RCC 7860 (cell line): ENCODE data around the gene ATXN7L1.

ENCODE experiments used
- DNase-seq: peaks from one replicate; pipeline ENCODE4 v3.0.0-alpha.2; 2015; ENCODE audit warnings: low spot score
- FAIRE-seq: peaks from 2 replicates; lab custom pipeline; 2012; peaks lifted over from hg19 to GRCh38; lab: Jason Lieb, UNC

Gene ATXN7L1

DNA sequence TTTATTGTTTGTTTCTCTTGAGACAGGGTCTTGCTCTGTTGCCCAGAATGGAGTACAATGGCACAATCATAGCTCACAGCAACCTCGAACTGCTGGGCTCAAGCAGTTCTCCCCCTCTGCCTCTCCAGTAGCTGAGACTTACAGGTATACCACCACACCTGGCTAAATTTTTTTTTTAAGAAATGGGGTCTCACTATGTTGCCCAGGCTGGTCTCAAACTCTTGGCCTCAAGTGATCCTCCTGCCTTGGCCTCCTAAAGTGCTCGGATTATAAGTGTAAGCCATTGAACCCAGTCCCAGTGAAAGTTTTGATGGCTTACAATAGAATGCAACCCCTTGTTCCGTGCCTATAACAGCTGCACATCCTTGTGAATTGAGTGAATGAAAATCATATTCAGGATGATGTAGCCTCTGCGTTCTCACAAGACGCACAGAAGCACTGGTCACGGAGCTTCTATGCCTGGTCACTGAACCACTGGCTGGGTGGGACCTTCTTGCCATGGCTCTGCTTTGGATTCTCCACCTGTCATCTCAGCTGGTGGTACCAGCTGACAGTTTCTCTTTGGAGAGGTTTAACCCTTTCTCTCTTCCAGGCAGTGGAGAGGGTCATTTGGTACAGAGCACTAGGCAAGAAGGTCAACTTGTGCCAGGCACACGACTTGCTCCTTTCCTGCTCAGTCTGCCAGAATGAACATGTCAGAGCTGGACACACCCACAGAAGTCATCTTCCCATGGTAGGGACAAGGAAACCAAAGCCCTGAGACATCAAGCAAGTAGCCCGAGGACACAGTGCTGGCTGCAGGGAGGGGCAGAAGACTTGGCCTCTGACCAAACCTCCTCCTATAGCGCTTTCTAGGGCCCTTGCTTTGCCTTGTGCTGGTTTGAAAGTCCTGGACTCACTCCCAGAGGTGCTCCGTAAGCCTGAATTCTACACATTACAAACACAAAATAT, 89.6 kb downstream of the ATXN7L1 start:
- FAIRE-seq (no peak), DNase-seq (no peak)

DNA sequence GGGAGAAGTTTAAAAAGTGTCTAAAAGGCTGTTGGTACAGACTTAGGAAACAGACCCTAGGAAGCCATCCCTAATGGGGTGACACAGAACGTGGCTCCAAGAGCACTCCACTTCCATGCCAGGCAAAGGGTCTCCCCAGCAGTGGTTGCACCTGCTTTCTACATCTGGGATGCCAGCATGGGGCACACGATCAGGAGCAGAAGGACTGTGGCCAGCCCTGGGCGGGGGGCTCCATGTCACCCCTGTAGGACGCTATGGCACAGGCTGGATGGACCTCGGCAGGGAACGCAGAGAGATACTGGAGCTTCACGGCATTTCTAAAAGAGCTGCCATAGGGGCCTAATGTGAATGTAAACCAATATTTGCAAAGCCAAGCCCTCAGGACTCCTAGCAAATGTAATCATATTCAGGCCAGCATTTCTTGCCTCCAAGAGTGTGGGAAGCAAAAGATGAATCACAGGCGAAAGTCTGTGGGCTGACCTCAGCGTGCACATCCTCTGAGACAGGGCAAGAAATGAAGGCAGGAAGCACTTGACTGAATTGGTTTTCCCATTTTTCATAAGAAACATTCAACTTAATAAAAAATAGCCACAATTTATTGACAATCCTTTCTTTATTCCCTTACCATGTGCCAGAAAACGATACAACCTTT, 93.9 kb downstream of the ATXN7L1 start:
- FAIRE-seq (peak; percentile 77), DNase-seq (peak; percentile 52)

DNA sequence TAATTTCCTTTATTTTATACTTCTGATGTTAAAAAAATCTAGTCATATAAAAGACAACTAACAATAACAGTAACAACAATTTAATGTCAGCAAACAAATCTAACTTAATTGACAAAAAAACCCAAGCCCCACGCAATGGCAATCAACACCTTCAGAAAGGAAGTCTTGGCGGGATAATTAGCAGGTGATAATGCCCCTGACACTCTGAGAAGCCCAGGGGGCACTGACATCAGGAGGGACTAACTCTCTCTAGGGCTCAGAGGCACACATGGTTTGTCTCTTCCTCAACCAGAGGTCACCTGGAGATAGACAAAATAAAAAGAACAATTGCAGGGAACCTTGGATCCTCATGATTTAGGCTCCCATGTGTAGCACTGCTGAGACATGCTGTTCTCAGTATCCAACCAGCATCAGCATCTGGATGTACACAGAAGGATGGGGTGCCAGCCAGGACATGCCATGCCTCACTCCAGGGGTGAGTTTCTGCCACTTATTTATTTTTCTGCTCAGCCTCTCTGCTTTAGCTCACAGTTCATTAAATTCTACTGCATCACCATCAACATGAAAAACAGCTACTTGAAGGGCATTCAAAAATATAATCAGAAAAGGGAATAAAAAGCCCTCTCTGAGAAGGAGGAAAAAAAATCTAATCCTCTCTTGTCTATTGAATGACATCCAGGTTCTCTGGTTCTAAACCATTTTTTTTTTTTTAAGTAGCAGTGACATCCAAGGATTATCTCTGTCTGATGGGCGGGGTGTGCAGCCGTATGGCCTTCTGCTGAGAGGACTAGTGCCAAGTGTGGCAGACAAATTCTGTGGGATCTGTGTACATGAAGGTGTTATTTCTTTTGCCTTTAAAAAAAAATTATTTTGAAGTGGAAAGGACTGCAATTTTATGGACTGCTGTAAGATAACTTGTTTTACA, 96.3 kb downstream of the ATXN7L1 start:
- DNase-seq (no peak), FAIRE-seq (no peak)

DNA sequence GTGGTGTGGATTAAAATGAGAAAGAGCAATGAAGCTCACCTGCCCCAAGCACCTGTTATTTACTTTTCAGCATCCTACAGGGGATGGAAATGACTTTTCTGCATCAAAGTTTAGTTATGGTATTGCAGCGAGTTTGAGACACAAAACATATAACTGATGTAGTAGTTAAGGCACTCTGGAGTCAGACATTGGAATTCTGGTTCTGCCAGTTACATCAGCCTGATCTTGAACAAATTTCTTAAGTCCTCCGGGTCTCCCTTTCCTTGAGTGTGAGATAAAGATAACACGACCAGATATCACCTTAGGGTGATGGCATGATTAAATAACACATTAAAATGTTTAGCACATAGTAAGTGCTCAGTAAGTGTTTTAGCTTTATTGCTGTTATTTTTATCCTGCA, 97.4 kb downstream of the ATXN7L1 start:
- no peak for DNase-seq

DNA sequence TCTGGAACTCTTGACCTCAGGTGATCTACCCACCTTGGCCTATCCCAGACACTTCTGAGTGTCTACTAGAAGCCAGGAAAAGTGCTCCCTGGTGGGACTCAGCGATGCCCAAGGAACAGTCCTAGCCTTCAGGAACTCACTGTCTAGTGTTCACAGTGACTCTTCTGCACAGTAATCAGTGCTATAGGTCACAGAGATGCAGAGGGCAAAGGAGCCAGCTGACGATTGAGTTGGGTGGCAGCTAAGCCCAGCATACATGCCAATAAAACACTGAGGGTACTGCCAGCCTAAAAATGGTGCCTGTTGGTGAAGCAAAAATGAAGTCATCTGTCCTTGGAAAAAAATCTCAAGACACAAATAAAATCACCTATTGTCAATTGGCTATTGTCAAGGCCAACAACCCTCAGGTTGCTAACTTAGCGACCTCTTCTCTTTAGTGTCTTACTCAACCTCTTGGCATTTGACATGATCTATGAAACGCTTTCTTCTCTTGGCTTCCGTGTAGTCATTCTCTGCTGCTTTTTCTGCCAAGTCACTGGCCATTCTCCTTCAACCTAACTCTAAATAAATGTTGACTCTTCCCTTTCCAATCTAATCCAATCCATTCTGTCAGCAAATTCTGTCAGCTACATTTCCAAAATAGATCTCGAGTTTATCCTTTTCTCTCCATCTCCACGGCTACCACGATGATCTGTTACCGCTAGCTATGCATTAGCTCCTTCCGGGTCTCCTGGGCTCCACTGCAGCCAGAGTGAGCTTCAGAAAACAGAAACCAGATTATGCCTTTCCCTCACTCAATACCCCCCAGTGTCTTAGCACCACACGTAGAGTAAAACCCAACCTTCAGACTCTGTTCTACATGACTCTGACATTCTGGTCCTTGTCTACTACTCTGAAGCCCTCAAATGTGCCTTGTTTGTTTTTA, 99.2 kb downstream of the ATXN7L1 start:
- DNase-seq (peak; percentile 31), FAIRE-seq (no peak)

More for the DNA sequence above, 97.4 kb downstream of the ATXN7L1 start:
- no peak for FAIRE-seq

DNA sequence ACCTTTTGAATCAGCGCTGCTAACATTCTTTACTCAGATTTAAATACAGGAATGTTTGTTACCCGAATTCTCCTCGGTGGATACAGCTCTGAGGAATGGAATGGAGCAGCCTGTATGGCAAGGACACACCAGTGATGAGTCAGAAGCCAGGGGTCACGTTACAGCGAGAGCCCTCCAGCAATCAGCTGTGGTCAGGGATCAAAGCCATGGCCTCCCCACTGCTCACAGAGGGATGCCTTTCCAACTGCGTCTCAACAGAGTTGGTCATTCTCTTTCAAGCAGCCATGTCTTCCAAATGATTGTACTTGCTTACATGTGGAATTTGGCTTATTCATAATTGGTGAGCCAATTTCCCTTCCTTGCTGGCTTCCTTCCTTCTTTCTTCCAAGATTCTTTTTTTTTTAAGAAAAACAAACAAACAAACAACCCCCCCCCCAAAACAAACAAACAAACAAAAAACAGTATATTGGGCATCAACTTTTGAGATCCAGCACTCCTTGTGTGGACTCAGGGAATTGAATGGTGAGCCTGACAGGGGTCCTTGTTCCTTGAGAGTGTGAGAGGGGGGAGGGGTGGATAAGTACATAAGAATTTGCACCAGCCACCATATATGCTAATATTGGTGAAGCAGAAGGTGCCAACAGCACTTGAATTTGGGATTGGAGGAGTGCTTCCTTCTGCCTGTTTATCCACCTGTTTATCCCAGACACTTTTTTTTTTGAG, 100.2 kb downstream of the ATXN7L1 start:
- FAIRE-seq (peak; percentile 89), DNase-seq (peak; percentile 96)

DNA sequence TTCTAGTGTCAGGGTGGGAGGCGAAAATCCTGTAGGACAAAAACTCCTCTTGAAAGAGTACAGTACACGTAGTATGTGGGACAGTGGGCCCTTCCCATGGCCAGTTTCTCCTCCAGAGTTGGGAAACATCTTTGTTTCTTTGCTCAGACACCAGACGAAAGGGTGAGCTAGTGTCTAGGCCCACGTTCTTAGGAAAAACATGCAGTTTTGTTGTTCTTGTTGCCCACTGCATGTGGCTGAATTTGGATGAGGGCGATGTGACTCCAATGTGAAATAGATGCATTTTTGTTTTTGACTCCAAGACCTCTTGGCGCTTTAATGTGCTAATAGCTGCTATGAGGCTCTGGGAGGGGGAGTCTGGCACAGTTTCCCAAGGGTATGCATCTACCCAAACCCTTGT, 100.8 kb downstream of the ATXN7L1 start:
- FAIRE-seq (no peak), DNase-seq (no peak)

DNA sequence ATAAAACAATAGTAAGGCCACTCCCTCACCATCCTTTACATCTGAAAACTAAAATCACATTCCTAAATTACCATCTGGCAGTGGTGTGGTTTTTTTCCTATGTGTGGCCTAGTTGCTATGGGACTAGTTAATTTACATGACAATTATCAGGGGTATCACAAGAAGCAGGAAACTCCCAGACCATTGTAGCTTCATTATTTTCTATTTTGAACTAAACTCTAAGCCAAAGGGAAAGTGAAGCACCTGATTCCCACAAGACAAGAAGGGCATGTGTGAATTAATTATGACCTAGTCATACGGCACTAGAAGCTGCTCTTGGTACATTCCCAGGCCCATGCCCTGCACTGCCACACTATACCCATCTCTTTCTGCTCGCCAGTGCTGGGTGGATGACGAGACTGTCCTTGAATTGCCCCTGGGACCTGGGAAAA, 103.4 kb downstream of the ATXN7L1 start:
- DNase-seq (no peak), FAIRE-seq (no peak)

DNA sequence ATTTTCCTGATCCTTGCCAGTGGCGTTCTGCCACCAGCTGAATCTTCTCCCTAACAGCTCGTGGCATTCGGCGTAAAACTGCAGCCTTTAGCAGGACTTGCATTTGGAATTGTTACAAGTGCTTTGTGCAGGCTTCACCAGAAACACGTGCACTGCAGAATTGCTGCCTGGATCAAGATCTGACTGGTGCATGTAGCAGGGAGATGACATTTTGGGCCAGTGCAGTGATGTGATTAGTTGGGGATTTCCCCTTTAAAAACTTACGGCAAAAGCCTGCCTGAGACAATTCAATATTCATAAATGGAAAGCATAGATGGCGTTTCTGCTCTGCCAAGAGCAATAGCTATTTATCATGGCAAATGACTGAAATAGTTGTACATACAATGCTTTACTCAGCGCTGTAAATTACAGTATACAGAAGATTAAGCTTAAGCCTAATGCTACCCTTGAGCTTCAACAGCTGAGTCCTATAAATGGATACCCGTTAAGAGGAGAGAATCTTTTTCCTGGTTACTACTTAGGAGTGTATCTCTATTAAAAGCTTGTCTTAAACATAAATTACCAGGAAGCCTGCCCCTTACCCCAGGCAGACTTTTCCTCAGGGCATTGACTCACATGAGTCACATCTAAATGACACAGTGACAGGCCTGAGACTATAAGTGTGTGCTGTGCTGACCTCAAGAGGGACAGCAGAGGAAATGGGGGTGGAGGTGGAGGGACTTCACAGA, 106.3 kb downstream of the ATXN7L1 start:
- DNase-seq: peak; percentile 51
- FAIRE-seq: no peak

DNA sequence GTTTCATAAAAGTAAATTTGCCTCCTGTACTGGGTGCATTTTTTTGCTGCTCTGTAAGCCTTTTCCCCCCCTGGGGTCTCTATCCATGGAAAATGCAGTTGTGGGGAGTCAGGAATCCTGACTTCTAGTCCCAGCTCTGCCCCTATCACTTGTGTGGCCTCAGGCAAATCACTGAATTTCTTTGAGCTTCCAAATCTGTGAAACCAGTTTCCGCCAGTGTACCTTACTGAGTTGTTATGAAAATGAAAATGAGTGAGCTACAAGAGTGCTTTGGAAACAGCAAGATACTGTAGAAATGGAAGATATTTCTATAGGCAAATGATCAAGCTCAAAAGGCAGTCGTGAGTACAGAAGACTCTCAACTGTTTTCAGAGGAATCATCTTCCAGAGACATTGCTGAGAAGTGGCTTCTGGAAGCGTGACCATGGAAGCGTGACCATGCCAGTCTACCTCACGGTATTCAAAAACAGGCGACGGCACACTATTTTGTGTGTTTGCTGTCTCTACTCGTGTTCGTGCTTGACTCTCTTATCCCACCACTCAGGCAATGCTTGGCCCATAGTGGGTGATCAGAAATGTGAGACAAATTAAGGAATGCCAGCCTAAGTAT, 107.4 kb downstream of the ATXN7L1 start:
- FAIRE-seq: no peak
- no peak for DNase-seq

DNA sequence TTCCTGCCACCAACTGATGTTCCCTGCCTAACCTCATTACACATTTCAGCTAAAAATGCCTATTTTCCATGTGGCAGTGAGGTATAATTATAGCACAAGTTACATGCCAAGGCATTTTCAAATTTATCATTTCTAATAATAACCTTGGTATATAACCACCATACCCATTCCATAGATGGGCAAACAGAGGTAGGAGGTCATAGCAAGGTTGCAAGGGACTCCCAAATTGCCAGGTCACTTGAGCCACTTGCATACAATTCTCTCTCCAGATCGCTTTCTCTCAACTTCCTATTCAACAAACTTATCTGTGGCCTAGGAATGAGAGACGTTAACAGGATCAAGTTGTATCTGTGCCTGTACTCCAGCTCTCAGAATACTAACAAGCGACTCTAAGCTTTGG, 108.3 kb downstream of the ATXN7L1 start:
- no peak for DNase-seq
- FAIRE-seq: no peak

DNA sequence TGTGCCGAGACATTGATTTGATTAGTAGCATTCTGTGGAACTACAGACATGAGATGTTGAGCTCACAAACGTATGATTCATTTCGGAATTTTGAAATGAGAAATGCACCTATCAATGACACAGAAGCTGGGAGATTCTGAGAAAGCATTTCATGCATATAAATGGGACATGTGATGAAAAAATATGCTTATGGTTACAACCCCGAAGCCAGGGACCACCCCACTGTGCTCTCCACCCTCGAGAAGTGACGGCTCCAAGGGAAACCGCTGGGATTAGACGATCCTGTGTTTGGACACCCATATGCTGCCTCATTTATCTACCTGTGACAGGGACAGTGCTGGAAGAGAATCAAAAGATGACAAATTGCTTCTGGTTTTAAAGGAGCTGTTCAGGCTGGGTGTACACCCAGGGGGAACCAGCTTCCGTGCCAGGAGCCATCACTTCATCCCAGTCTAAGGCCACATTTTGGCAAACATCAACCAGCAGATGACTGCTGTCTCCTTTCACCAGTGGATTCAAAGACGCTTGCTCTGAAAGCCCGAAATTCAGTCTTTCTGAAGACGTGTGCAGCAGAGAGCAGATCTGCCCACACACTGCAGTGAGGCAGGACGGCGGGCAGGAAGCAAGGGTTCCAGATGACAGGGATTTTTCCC, 109.9 kb downstream of the ATXN7L1 start:
- FAIRE-seq (no peak), DNase-seq (no peak)

DNA sequence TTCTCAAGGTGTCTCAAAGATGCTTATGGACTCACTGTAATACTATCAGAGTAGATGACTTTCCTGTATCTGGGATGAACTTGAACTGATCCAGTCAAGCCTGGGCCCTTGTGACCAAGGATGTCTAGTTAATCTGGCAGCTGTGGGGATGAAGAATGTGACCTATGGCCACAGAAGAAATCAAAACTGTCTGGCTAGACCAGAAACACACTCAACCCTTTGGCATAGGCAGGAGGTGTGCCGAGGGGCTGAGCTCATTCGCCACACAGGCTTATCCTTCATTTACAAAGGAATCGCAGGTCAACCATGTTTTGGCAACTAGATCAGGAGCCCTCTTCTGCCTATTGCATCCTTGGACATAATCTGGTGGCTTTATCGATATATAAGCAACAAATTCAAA, 110.6 kb downstream of the ATXN7L1 start:
- FAIRE-seq: no peak
- DNase-seq: no peak

DNA sequence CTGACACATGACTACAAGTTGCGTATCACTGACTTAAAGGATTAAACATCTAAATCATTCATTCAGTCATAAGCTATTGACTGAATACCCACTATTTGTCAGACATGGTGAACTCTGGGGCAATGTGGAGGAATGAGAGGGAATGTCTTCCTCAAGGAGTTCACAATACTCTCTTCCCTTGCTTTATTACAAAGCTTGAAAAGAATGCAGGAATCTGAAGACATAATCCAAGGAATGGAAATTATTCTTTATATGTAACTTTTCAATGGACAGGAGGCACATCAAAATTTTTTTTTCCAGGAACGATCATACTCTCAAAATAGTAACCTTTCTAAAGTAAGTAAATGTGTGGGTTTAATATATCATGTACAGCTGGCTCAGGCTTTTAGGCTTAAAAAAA, 111.9 kb downstream of the ATXN7L1 start:
- no peak for FAIRE-seq
- DNase-seq: no peak

DNA sequence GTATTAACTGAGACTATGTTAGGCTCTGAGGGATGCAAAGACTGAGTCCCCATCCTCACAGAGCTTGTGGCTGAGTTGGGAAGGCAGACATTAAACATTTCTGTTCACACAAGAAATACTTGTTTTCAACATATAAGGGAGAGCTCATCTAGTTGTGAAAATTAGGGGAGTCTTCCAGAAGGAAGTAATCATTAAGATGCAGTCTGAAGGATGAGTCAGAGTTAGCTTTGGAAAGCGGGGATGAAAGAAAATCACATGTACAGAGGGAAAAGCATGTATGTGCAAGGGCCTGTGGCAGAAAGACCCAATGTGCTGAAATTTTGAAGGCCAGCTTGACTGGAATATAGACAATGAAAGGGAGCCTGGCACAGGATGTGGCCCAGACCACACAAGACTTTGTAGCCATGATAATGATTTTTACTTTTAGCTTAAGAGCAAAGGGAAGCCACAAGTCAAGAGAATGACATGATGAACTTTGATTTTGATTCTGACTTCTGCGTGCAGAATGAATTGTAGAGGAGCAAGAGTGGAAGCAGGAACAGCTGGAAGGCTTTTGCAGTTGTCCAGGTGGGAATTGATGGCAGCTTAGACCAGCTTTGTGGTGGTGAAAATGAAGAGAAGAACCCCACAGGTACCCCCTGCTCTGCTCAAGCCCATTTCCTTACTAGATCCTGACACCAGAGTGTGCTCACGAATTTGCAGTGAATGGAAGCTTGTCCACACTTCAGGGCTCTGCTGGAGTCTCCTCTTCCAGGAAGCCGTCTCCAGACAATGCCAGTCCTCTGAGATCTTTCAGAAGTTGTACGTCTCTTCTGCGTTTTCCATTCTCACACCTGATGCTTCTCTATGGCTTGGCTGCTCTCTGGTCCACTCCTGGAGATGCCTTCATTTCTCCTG, 115.6 kb downstream of the ATXN7L1 start:
- FAIRE-seq (no peak), DNase-seq (no peak)

DNA sequence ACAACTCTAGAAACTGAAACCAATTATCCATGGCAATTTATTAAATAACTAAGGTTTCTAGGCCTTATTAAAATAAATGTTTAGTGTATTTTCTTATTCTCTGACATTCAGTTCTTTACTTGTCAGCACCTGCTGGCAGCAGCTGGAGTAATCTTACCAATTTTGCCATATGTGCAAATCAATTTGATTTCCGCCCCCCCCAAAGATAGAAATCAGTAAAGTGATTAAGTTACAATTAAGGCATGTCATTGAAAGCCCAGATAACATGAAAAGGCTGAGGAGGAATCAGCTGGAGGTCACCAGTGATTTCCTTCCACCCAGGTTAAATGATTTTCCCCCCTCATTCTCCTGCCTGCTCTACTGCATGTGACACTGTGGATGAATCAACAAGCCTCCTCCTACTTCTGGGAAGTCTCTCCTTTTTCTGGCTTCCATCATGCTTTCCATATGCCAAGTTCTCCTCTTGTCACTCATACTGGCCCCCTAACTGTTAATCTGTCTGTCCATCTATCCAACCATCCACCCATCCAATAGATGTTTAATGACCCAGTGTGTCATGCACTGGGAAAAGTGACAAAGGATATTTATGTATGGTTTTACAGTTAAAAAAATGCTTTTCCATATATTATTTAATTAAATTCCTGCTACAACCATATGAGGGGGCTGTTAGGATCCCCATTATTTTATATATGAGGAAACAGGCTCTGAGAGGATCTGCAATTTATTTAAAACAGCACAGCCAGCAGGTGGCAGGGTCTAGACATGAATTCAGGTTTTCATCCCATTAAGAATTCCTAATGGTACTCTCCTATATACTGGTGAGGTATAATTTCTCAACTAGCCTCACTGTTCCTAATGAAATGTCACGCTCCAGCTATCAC, 116.5 kb downstream of the ATXN7L1 start:
- FAIRE-seq (peak; percentile 52), DNase-seq (peak; percentile 61)
